Measurements from ENCODE around the gene OTOP2. TPM values are rescaled to one million over a fixed set of nuclear protein-coding genes. Genes with fewer than 3 reads are reported as not detected.
"Not testable (repeated sequence)": the region's sequence is repeated elsewhere in the genome, so short reads cannot be mapped to it uniquely, and the experiment has no call there.

The OTOP2 gene
- total RNA-seq, 1 donor from 2014 or later: not detected

GRCh38 chr17:74903034-74903433, 21.0 kb upstream of the OTOP2 start:
- H3K27ac ChIP-seq (ENCODE audit: low read depth, low read length): no peak overlapping the region
- peaks cover 55% of the 10 kb centered on the region for H3K27me3 Mint-ChIP-seq (ENCODE audit: low read depth, unreplicated experiment)
- no peaks in the 10 kb centered on the region for H4K20me1 ChIP-seq (ENCODE audit: insufficient read depth, low read length)
- TF ChIP-seq EZH2 (IDR thresholded peaks at IDR 0.05; ENCODE audit: insufficient read depth, low read length): no peak
- no peak for TF ChIP-seq CTCF (IDR thresholded peaks at IDR 0.05; ENCODE audit: insufficient read depth, low read depth, low read length)
- H3K4me3 Mint-ChIP-seq (ENCODE audit: unreplicated experiment): no peak overlapping the region
- H3K9ac ChIP-seq (ENCODE audit: low read length): no peak overlapping the region
- no peaks in the 10 kb centered on the region for H3K4me1 ChIP-seq (ENCODE audit: insufficient read depth, low read length)
- no peak overlapping the region for H3K27ac Mint-ChIP-seq (ENCODE audit: unreplicated experiment)
- H3K4me3 ChIP-seq (ENCODE audit: insufficient read depth, low read depth, low read length): no peak overlapping the region
- peaks cover 5% of the 10 kb centered on the region for H3K27me3 ChIP-seq (ENCODE audit: insufficient read depth, low read length)
- DNase-seq (ENCODE audit: low read depth) (no peak), FAIRE-seq (no peak)
- no peaks in the 10 kb centered on the region for H3K79me2 ChIP-seq (ENCODE audit: insufficient read depth, low read length)
- no peaks in the 10 kb centered on the region for H3K4me1 Mint-ChIP-seq (ENCODE audit: low read depth, unreplicated experiment)
- no peaks in the 10 kb centered on the region for H3K9me3 ChIP-seq (ENCODE audit: insufficient read depth, low read depth, low read length)
- no peak overlapping the region for H2AFZ ChIP-seq (ENCODE audit: low read depth, low read length)
- H3K4me2 ChIP-seq (ENCODE audit: low read length): no peak overlapping the region
- peaks cover 7% of the 10 kb centered on the region for H3K9me3 Mint-ChIP-seq (ENCODE audit: unreplicated experiment)
- no peaks in the 10 kb centered on the region for H3K36me3 Mint-ChIP-seq (ENCODE audit: low read depth, unreplicated experiment)
- H3K36me3 ChIP-seq (ENCODE audit: insufficient read depth, low read length): no peaks in the 10 kb centered on the region

- Mint-ChIP-seq H3K4me3 (ENCODE audit: unreplicated experiment) (no peak overlapping the region), H3K27me3 (ENCODE audit: low read depth, unreplicated experiment) (peaks cover 55% of the 10 kb centered on the region), H3K27ac (ENCODE audit: unreplicated experiment) (no peak overlapping the region), H3K4me1 (ENCODE audit: low read depth, unreplicated experiment) (no peaks in the 10 kb centered on the region), H3K36me3 (ENCODE audit: low read depth, unreplicated experiment) (no peaks in the 10 kb centered on the region), H3K9me3 (ENCODE audit: unreplicated experiment) (peaks cover 9% of the 10 kb centered on the region)
- Histone ChIP-seq H3K4me1 (ENCODE audit: insufficient read depth, low read length) (no peaks in the 10 kb centered on the region), H3K4me2 (ENCODE audit: low read length) (no peak overlapping the region), H2AFZ (ENCODE audit: low read depth, low read length) (no peak overlapping the region), H3K36me3 (ENCODE audit: insufficient read depth, low read length) (no peaks in the 10 kb centered on the region), H3K9me3 (ENCODE audit: insufficient read depth, low read depth, low read length) (no peaks in the 10 kb centered on the region), H3K9ac (ENCODE audit: low read length) (no peak overlapping the region), H3K4me3 (ENCODE audit: insufficient read depth, low read depth, low read length) (no peak overlapping the region), H3K79me2 (ENCODE audit: insufficient read depth, low read length) (no peaks in the 10 kb centered on the region), H3K27ac (ENCODE audit: low read depth, low read length) (no peak overlapping the region), H4K20me1 (ENCODE audit: insufficient read depth, low read length) (no peaks in the 10 kb centered on the region), H3K27me3 (ENCODE audit: insufficient read depth, low read length) (peaks cover 5% of the 10 kb centered on the region)
- FAIRE-seq: no peak
- no peak for DNase-seq (ENCODE audit: low read depth)
- no peak for TF ChIP-seq CTCF (IDR thresholded peaks at IDR 0.05; ENCODE audit: insufficient read depth, low read depth, low read length)
- TF ChIP-seq EZH2 (IDR thresholded peaks at IDR 0.05; ENCODE audit: insufficient read depth, low read length): no peak
Measured at GRCh38 chr17:74903671-74904070, 20.4 kb upstream of the OTOP2 start.

- Histone ChIP-seq H3K4me1 (ENCODE audit: insufficient read depth, low read length) (no peaks in the 10 kb centered on the region), H3K27me3 (ENCODE audit: insufficient read depth, low read length) (peaks cover 5% of the 10 kb centered on the region), H2AFZ (ENCODE audit: low read depth, low read length) (no peak overlapping the region), H3K36me3 (ENCODE audit: insufficient read depth, low read length) (no peaks in the 10 kb centered on the region), H3K4me2 (ENCODE audit: low read length) (no peak overlapping the region), H3K9me3 (ENCODE audit: insufficient read depth, low read depth, low read length) (no peaks in the 10 kb centered on the region), H3K4me3 (ENCODE audit: insufficient read depth, low read depth, low read length) (no peak overlapping the region), H3K9ac (ENCODE audit: low read length) (no peak overlapping the region), H3K79me2 (ENCODE audit: insufficient read depth, low read length) (no peaks in the 10 kb centered on the region), H4K20me1 (ENCODE audit: insufficient read depth, low read length) (no peaks in the 10 kb centered on the region), H3K27ac (ENCODE audit: low read depth, low read length) (no peak overlapping the region)
- Mint-ChIP-seq H3K9me3 (ENCODE audit: unreplicated experiment) (peaks cover 9% of the 10 kb centered on the region), H3K36me3 (ENCODE audit: low read depth, unreplicated experiment) (no peaks in the 10 kb centered on the region), H3K4me3 (ENCODE audit: unreplicated experiment) (no peak overlapping the region), H3K4me1 (ENCODE audit: low read depth, unreplicated experiment) (no peaks in the 10 kb centered on the region), H3K27me3 (ENCODE audit: low read depth, unreplicated experiment) (peaks cover 58% of the 10 kb centered on the region), H3K27ac (ENCODE audit: unreplicated experiment) (no peak overlapping the region)
- DNase-seq (ENCODE audit: low read depth) (no peak), FAIRE-seq (no peak)
- TF ChIP-seq CTCF (IDR thresholded peaks at IDR 0.05; ENCODE audit: insufficient read depth, low read depth, low read length): no peak
- TF ChIP-seq EZH2 (IDR thresholded peaks at IDR 0.05; ENCODE audit: insufficient read depth, low read length): no peak
Measured at GRCh38 chr17:74904687-74905409, 19.2 kb upstream of the OTOP2 start.

- not testable (repeated sequence) for H3K4me2 ChIP-seq (ENCODE audit: low read length); H3K4me3 Mint-ChIP-seq (ENCODE audit: unreplicated experiment); H3K4me1 Mint-ChIP-seq (ENCODE audit: low read depth, unreplicated experiment); H3K36me3 Mint-ChIP-seq (ENCODE audit: low read depth, unreplicated experiment); H3K27ac Mint-ChIP-seq (ENCODE audit: unreplicated experiment); H3K36me3 ChIP-seq (ENCODE audit: insufficient read depth, low read length); FAIRE-seq; DNase-seq (ENCODE audit: low read depth); H3K27me3 ChIP-seq (ENCODE audit: insufficient read depth, low read length); H3K79me2 ChIP-seq (ENCODE audit: insufficient read depth, low read length); H3K4me1 ChIP-seq (ENCODE audit: insufficient read depth, low read length); H4K20me1 ChIP-seq (ENCODE audit: insufficient read depth, low read length); H3K9ac ChIP-seq (ENCODE audit: low read length); H3K4me3 ChIP-seq (ENCODE audit: insufficient read depth, low read depth, low read length); H2AFZ ChIP-seq (ENCODE audit: low read depth, low read length); H3K9me3 ChIP-seq (ENCODE audit: insufficient read depth, low read depth, low read length); H3K27ac ChIP-seq (ENCODE audit: low read depth, low read length)
- peaks cover 60% of the 10 kb centered on the region for H3K27me3 Mint-ChIP-seq (ENCODE audit: low read depth, unreplicated experiment)
- H3K9me3 Mint-ChIP-seq (ENCODE audit: unreplicated experiment): peaks cover 11% of the 10 kb centered on the region
Measured at GRCh38 chr17:74906214-74906793, 17.8 kb upstream of the OTOP2 start.
